IMR-90 (cell line): Measurements from ENCODE around the gene GGTLC2. TPM values are rescaled to one million over a fixed set of nuclear protein-coding genes. Genes with fewer than 3 reads are reported as not detected.
"Not testable (repeated sequence)": the region's sequence is repeated elsewhere in the genome, so short reads cannot be mapped to it uniquely, and the experiment has no call there.

Experiments used
- ATAC-seq: fragments of 200-7000 bp; cut with Tn5 transposase; 2 replicates; pipeline ENCODE4 v1.9.1; 2020; ENCODE audit warnings: low read depth, mild to moderate bottlenecking, moderate library complexity
- BruUV-seq: library from RNA; stranded (reverse); fragments of 400-500 nt; replicated peaks from 2 replicates; lab custom pipeline; 2021; lab: Mats Ljungman, UMichigan
- CTCF ChIA-PET: fragments of 300-600 bp; formaldehyde crosslinking; extraction: SDS; loops from one replicate; lab custom pipeline; 2021; ENCODE audit warnings: antibody characterized with exemption; lab: Yijun Ruan, JAX
- POLR2A ChIA-PET: fragments of 300-600 bp; sonication (Branson Sonifier 250); formaldehyde crosslinking; loops from one replicate; lab custom pipeline; 2022; ENCODE audit warnings: antibody characterized with exemption; ENCODE audit not compliant: unreplicated experiment; lab: Charles Lee
- DNase-seq: peaks from one replicate; pipeline ENCODE4 v3.0.0; 2013
- H2AFZ ChIP-seq: replicated peaks from 2 replicates; pipeline ENCODE3; 2013; ENCODE audit warnings: low read length, mild to moderate bottlenecking; ENCODE audit not compliant: poor library complexity
- H2AK5ac ChIP-seq: 2 replicates; pipeline ENCODE4 v1.6.1; 2013; ENCODE audit warnings: low read depth, low read length, inconsistent platforms
- H2AK9ac ChIP-seq: replicated peaks from 2 replicates; pipeline ENCODE3; 2013; ENCODE audit warnings: mild to moderate bottlenecking, low read depth, low read length, moderate library complexity; ENCODE audit not compliant: poor library complexity
- H2BK120ac ChIP-seq: 2 replicates; pipeline ENCODE4 v1.6.1; 2013; ENCODE audit warnings: low read depth, low read length, inconsistent platforms
- H2BK15ac ChIP-seq: 3 replicates; pipeline ENCODE4 v1.6.1; 2013; ENCODE audit warnings: low read depth, low read length, inconsistent platforms
- H2BK20ac ChIP-seq: 2 replicates; pipeline ENCODE4 v1.6.1; 2013; ENCODE audit warnings: low read depth, mild to moderate bottlenecking, inconsistent platforms, low read length, moderate library complexity
- H2BK5ac ChIP-seq: 2 replicates; pipeline ENCODE4 v1.6.1; 2013; ENCODE audit warnings: mild to moderate bottlenecking, low read depth, low read length, inconsistent platforms; ENCODE audit not compliant: poor library complexity, severe bottlenecking
- H3K14ac ChIP-seq: replicated peaks from 2 replicates; pipeline ENCODE4 v1.6.1; 2013; ENCODE audit warnings: low read depth, low read length, inconsistent platforms
- H3K18ac ChIP-seq: 2 replicates; pipeline ENCODE4 v1.6.1; 2013; ENCODE audit warnings: low read depth, low read length, control low read depth
- H3K23ac ChIP-seq: 2 replicates; pipeline ENCODE4 v1.6.1; 2013; ENCODE audit warnings: low read depth, low read length, inconsistent platforms
- H3K27ac ChIP-seq: 2 replicates; pipeline ENCODE4 v1.5.1; 2013; ENCODE audit warnings: mild to moderate bottlenecking, control low read depth, low read length; ENCODE audit not compliant: insufficient read depth
- H3K27me3 ChIP-seq: 2 replicates; pipeline ENCODE4 v1.6.1; 2013; ENCODE audit warnings: low read length; ENCODE audit not compliant: control insufficient read depth, insufficient read depth
- H3K36me3 ChIP-seq: 2 replicates; pipeline ENCODE4 v1.6.1; 2013; ENCODE audit warnings: low read length, mixed read lengths; ENCODE audit not compliant: control insufficient read depth, insufficient read depth
- H3K4ac ChIP-seq: 2 replicates; pipeline ENCODE4 v1.6.1; 2013; ENCODE audit warnings: low read depth, low read length, inconsistent platforms
- H3K4me1 ChIP-seq: 2 replicates; pipeline ENCODE4 v1.6.1; 2013; ENCODE audit warnings: low read length, mixed read lengths; ENCODE audit not compliant: control insufficient read depth, insufficient read depth
- H3K4me2 ChIP-seq: 2 replicates; pipeline ENCODE4 v1.6.1; 2013; ENCODE audit warnings: low read depth, mild to moderate bottlenecking, control low read depth, low read length, moderate library complexity
- H3K4me3 ChIP-seq: 2 replicates; pipeline ENCODE4 v1.5.1; 2013; ENCODE audit warnings: low read depth, mild to moderate bottlenecking, control low read depth, low read length, moderate library complexity; ENCODE audit not compliant: insufficient read depth
- H3K56ac ChIP-seq: 2 replicates; pipeline ENCODE4 v1.6.1; 2013; ENCODE audit warnings: low read length, inconsistent platforms; ENCODE audit not compliant: insufficient read depth; ENCODE audit errors: extremely low read depth
- H3K79me1 ChIP-seq, 2 experiments: 2 replicates each; pipeline ENCODE4 v1.6.1; 2013; ENCODE audit warnings: low read length in 2 of 2, inconsistent platforms in 1 of 2, low read depth in 1 of 2
- H3K9ac ChIP-seq: 2 replicates; pipeline ENCODE4 v1.6.1; 2013; ENCODE audit warnings: low read depth, low read length, control low read depth
- H3K9me1 ChIP-seq: 2 replicates; pipeline ENCODE4 v1.6.1; 2013; ENCODE audit warnings: low read length, inconsistent platforms; ENCODE audit not compliant: insufficient read depth
- H3K9me3 ChIP-seq: 2 replicates; pipeline ENCODE4 v1.6.1; 2013; ENCODE audit warnings: low read length; ENCODE audit not compliant: control insufficient read depth, insufficient read depth
- H4K20me1 ChIP-seq: 2 replicates; pipeline ENCODE4 v1.6.1; 2013; ENCODE audit warnings: low read length, inconsistent platforms; ENCODE audit not compliant: insufficient read depth
- H4K5ac ChIP-seq: 2 replicates; pipeline ENCODE4 v1.6.1; 2013; ENCODE audit warnings: mild to moderate bottlenecking, low read depth, low read length, control low read depth
- H4K8ac ChIP-seq, 2 experiments: 2 replicates each; pipeline ENCODE4 v1.6.1; 2013; ENCODE audit warnings: low read depth in 2 of 2, low read length in 2 of 2, control low read depth in 1 of 2, inconsistent platforms in 1 of 2
- H4K91ac ChIP-seq: 2 replicates; pipeline ENCODE4 v1.6.1; 2013; ENCODE audit warnings: low read depth, low read length, inconsistent platforms; ENCODE audit not compliant: insufficient read depth
- WGBS, 2 experiments: methylation state at CpG; one replicate each; pipeline versions ENCODE4 v1.1.5 to v1.1.7; 2013; ENCODE audit warnings: missing lambda C conversion rate in 2 of 2; ENCODE audit not compliant: insufficient read length in 1 of 2; ENCODE audit errors: extremely low coverage in 2 of 2; 5-methylcytosine and 5-hydroxymethylcytosine counted together
- dilution Hi-C: fragments of 300-500 bp; cut with HindIII; formaldehyde crosslinking; loops from one replicate; pipeline ENCODE4 v1.14.3; 2018; ENCODE audit warnings: low sequenced_read_pairs; ENCODE audit not compliant: unreplicated experiment
- in situ Hi-C: fragments of 300-500 bp; cut with MboI; formaldehyde crosslinking; loops from 3 replicates; pipeline ENCODE4 v1.14.3; 2019; ENCODE audit warnings: low sequenced_read_pairs, inconsistent platforms, mixed read lengths
- intact Hi-C: fragments of 100-400 bp; cut with micrococcal nuclease; formaldehyde crosslinking; loops from 2 replicates; pipeline ENCODE4 v1.10.0; 2022
- polyA plus RNA-seq, 3 experiments: library from polyadenylated mRNA; depleted of rRNA; stranded (reverse); fragments of >200 nt; gene quantifications; 2 replicates each; pipeline ENCODE4 v1.2.3, GENCODE V29; 2012; ENCODE audit warnings: low replicate concordance in 1 of 3
- total RNA-seq: library from RNA; depleted of rRNA; stranded (reverse); fragments of >200 nt; gene quantifications from 2 replicates; pipeline ENCODE4 v1.2.3, GENCODE V29; 2012

GGTLC2 gene
- total and polyA plus RNA-seq, 2 of the 4 experiments (the other 2 are of a cell fraction), result 0.09 TPM; not detected in 1

DNA sequence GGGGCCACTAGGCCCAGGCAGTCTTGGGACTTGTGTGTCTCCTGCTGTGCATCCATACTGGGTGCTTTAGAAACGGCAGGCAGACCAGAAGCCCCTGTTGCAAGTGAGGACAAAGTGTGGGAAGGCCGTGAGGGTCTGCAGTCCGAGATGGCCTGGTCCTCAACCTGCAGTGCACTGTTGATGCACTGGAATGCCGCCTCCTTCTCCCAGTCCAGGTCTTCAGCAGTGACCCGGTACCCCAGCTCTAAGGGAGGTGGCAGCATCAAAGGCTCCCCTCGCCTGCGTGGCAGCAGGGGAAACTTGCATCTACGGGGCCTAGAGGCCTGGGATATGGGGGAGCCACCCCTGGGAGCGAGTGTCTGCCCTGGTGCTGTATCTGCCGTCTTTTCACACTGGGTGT, 2.2 kb upstream of the GGTLC2 start:
- H2BK15ac ChIP-seq, H4K20me1 ChIP-seq, H2AFZ ChIP-seq, H2BK5ac ChIP-seq, H2BK120ac ChIP-seq, H2AK5ac ChIP-seq, BruUV-seq, POLR2A ChIA-PET, dilution Hi-C loops, in situ Hi-C loops, H3K23ac ChIP-seq, H3K36me3 ChIP-seq, H3K27me3 ChIP-seq, H2AK9ac ChIP-seq, H3K56ac ChIP-seq, DNase-seq, intact Hi-C loops, H3K4me1 ChIP-seq, H3K27ac ChIP-seq, H4K5ac ChIP-seq, H3K4ac ChIP-seq, H3K79me1 ChIP-seq, H3K14ac ChIP-seq, H3K9ac ChIP-seq, ATAC-seq, H3K4me3 ChIP-seq, H3K9me3 ChIP-seq, H3K9me1 ChIP-seq, H3K4me2 ChIP-seq, H4K91ac ChIP-seq, CTCF ChIA-PET, H4K8ac ChIP-seq, H2BK20ac ChIP-seq, H3K18ac ChIP-seq: not testable (repeated sequence)
- no CpG with 5 or more reads among the region's 10 CpGs for WGBS, 2 experiments

DNA sequence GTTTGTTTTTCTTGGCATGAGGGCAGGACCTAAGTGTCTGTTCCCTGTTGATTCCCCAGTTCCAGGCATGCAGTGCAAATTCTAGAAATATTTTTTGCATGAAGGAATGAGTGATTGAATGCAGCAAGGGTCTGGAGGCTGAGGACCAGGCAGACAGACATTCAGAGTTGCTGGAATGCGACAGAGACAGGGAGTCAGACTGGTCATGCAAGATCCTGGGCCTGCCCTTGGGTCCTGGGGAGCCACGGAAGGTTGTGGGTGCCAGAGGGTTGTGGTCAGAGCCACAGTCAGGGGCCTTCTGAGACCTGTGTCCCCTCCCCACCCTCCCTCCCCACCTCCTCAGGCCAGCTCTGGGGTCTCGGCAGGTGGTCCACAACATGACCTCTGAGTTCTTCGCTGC, 1.6 kb downstream of the GGTLC2 start:
- ATAC-seq, H3K79me1 ChIP-seq, H3K4me2 ChIP-seq, H3K23ac ChIP-seq, H3K4me1 ChIP-seq, H4K8ac ChIP-seq, dilution Hi-C loops, H3K9me3 ChIP-seq, H2BK5ac ChIP-seq, H3K4me3 ChIP-seq, H3K18ac ChIP-seq, H2AK9ac ChIP-seq, H4K5ac ChIP-seq, H2BK120ac ChIP-seq, H2BK15ac ChIP-seq, H4K20me1 ChIP-seq, H2AFZ ChIP-seq, intact Hi-C loops, H4K91ac ChIP-seq, CTCF ChIA-PET, H3K9me1 ChIP-seq, BruUV-seq, DNase-seq, H2AK5ac ChIP-seq, H3K4ac ChIP-seq, H3K36me3 ChIP-seq, H3K27me3 ChIP-seq, H3K56ac ChIP-seq, POLR2A ChIA-PET, in situ Hi-C loops, H3K9ac ChIP-seq, H3K14ac ChIP-seq, H3K27ac ChIP-seq, H2BK20ac ChIP-seq: not testable (repeated sequence)
- no CpG with 5 or more reads among the region's 4 CpGs for WGBS, 2 experiments
